A549 treated with Mapracorat at 1 μM for 4 hours (cell line): ENCODE results near the gene LIMS1. TPM values are rescaled to one million over a fixed set of nuclear protein-coding genes. Genes with fewer than 3 reads are reported as not detected.

ENCODE experiments used
- total RNA-seq: library from RNA; stranded (reverse); fragments of 200-300 nt; extraction: Qiagen RNA extraction; gene quantifications from 5 replicates; pipeline ENCODE4 v1.2.3, GENCODE V29; 2022

Gene LIMS1, protein sequence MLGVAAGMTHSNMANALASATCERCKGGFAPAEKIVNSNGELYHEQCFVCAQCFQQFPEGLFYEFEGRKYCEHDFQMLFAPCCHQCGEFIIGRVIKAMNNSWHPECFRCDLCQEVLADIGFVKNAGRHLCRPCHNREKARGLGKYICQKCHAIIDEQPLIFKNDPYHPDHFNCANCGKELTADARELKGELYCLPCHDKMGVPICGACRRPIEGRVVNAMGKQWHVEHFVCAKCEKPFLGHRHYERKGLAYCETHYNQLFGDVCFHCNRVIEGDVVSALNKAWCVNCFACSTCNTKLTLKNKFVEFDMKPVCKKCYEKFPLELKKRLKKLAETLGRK
- 35.7 to 70.0 TPM (median 56.7 TPM) in 5 replicates for total RNA-seq

DNA sequence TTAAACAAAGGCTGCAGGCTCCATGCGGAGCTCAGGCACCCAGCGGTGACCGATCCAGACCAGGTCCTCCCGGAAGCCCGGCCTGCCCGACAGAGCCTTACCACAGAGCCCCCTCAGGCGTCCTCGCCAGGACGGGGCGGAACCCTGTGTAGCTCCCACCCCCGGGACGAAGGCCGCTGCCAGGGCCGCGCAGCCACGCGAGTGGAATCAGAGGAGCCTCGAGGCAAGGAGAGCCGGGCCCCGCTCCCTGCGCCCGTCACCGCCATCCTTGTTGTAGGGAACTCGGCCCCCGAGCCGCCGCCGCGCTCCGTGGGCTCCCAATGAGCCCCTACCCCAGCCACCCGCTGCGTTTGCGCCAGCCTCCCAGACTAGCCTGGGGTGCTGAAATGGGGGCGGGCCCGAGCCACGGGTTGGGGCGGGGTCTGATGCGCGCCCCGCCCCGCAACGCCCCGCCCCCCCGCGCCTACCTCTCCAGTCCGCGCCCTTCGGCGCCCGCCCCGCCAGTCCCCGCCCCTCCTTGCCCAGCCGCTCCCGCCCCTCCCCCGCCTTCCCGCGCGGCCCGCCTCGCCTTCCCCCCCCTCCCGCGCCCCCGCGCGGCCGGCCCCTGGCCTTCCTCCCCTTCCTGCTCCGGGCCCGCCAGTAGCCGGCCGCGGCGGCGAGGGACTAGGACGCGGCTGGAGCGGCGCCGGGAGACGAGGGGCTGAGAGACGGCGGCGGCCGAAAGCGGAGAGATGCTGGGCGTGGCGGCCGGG lies at the start of gene LIMS1:
LIMS1 (plus strand) TSS at position 639 of the 752 bp plus-strand sequence; CDS start at position 732, 93 bp downstream.

DNA sequence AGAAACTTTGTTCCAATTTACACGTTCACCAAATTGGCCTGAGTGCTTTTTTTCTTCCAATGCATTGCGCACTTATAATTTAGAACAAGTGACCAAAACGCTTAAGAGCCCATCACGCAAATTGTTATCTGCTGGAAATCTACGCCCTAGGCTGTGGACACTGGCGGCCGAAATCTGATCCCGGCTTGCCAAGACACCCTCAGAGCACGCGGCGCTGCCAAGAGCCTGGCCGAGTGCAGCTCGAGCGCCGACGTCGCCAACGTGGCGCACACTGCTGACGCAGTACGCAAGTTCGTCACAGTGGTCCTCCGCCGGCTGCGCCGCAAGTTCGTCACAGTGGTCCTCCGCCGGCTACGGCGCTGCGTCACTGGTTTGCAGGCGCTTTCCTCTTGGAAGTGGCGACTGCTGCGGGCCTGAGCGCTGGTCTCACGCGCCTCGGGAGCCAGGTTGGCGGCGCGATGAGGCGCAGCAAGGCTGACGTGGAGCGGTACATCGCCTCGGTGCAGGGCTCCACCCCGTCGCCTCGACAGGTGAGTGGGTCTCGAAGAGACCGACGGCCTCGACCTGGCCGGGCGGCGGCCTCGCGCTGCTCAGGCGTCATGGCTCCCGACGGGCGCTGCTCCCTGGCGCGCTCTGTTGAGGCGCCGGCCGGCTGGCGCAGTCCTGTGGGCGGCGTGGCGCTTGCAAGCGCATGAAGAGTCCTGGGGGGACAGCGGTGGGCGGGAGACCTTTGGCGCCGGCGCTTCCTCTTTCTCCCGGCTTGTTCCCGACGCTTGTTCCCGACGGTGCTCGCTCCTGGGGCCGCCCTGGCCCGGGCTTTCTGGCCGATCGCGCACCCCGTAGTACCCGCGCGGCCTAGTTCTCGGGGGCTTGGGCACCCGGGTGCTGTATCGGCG lies 185.1 kb downstream of the LIMS1 start, which contains the start of gene RANBP2:
RANBP2 (plus strand) TSS at position 334 of the 896 bp plus-strand sequence; CDS start at position 459, 125 bp downstream.

Other genes with a start within 250 kb of the LIMS1 start
- 0.38 to 0.59 TPM (median 0.55 TPM) in 5 replicates for gene SULT1C2, start 245.6 kb upstream of the LIMS1 start, total RNA-seq
- gene SULT1C4, start 156.5 kb upstream of the LIMS1 start, total RNA-seq: not detected in 5 replicates
- 10.5 to 17.3 TPM (median 15.1 TPM) in 5 replicates for gene GCC2, start 85.3 kb upstream of the LIMS1 start, total RNA-seq
- gene RANBP2, start 185.0 kb downstream of the LIMS1 start, total RNA-seq: 19.3 to 26.0 TPM (median 24.7 TPM) in 5 replicates